ENCODE results near the gene DYNC1I1.

DNA sequence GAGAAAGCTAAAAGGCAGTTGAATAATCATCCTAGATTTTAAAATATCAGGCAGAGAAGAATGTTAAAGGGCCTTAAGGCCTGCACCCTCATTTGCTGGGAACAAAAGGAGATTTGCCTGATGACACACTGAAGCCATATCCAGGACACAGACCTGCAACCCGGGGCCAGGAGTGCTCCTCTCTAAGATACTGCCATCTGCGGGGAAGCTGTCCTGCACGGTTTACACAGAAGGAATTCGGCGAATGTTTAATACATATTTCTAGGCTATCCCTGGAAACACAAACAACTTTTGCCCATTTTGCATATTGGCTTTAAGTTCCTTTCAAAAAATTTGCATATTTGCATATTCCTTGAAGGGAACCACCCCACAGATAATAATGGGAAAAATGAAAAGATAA, 52.3 kb downstream of the DYNC1I1 start:
- TF ChIP-seq CTCF (IDR thresholded peaks at IDR 0.05) (no peak), POLR2A (IDR thresholded peaks at IDR 0.05) (no peak)
